ENCODE data around the gene SH3RF3.

DNA sequence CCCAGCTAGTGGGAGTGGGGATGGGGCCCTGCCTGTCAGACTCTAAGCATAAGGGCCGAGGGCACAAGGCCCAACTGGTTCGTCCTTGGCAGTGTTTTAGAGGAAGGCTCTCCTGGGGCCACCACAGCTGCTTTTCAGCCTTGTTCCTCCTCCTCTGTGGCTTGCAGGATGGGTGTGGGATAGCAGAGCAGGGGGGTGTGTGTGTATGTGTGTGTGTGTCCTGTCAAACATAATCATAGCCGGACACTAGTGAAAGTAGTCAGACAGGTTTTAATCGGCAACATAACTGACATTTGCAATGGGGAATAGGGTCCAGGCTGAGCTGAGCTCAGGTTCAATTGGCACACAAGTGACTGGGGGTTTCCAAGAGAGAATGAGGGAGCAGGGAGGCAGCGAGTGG, 370.6 kb downstream of the SH3RF3 start:
- no peak for TF ChIP-seq CTCF (IDR thresholded peaks at IDR 0.05)
- no peak for TF ChIP-seq POLR2AphosphoS5 (IDR thresholded peaks at IDR 0.05)
- no peak for TF ChIP-seq POLR2A (IDR thresholded peaks at IDR 0.05)
- TF ChIP-seq EP300 (IDR thresholded peaks at IDR 0.05), result no peak
